ENCODE results near the gene MINDY3. TPM values are rescaled to one million over a fixed set of nuclear protein-coding genes. Genes with fewer than 3 reads are reported as not detected.

MINDY3 gene
- total RNA-seq, 6 experiments from 2014 or later = 25.2 to 31.4 (median 28.4) TPM

DNA sequence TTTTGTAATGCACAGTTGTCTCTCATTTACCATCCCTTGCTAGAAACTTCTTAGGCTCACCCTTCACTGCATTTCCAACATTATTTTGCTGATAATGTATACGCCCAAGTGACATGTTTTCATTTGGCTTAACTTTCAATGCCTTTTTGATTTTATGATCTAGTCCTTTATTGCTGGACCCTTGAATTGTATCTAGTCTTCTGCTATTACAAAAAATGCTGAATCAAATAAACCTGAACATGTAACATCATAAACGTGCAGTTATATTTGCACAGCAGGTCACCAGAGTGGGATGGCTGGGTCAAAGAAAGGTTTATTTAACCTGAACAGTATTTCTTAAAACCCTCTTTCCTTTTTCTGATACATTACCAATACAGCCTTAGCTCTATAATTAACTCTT lies 63.0 kb downstream of the MINDY3 start:
- TF ChIP-seq, protein P1, sequence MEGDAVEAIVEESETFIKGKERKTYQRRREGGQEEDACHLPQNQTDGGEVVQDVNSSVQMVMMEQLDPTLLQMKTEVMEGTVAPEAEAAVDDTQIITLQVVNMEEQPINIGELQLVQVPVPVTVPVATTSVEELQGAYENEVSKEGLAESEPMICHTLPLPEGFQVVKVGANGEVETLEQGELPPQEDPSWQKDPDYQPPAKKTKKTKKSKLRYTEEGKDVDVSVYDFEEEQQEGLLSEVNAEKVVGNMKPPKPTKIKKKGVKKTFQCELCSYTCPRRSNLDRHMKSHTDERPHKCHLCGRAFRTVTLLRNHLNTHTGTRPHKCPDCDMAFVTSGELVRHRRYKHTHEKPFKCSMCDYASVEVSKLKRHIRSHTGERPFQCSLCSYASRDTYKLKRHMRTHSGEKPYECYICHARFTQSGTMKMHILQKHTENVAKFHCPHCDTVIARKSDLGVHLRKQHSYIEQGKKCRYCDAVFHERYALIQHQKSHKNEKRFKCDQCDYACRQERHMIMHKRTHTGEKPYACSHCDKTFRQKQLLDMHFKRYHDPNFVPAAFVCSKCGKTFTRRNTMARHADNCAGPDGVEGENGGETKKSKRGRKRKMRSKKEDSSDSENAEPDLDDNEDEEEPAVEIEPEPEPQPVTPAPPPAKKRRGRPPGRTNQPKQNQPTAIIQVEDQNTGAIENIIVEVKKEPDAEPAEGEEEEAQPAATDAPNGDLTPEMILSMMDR (IDR thresholded peaks at IDR 0.05) = no peak
- Mint-ChIP-seq H3K36me3 (ENCODE audit: low read depth) (peaks cover 30% of the 10 kb centered on the region), H3K4me1 (ENCODE audit: low read depth) (peaks cover 27% of the 10 kb centered on the region), H3K27ac (no peak overlapping the region), H3K27me3 (ENCODE audit: insufficient read depth) (peaks cover 1% of the 10 kb centered on the region; the same call in 1 of the 2 replicates), H3K4me3 (no peak overlapping the region), H3K9me3 (peaks cover 7% of the 10 kb centered on the region; the same call in 1 of the 2 replicates)
- DNase-seq = no peak

DNA sequence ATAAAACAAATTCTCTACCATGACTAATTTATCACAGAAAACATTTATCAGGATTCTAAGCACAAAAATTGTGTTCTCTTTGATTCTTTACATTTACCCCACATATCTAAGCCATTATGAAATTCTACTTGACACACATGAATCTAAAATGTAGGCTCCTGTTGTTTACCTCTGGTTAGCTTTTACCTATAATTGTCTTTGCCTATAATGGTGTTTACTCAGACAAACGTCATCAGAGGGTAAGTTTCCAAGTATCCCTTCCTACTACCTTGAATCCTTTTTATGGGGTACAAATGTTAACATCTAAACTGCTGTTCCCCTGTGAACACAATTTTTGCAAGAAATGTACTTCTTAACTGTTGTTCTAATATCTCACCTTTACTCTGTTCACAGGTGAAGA lies 63.5 kb downstream of the MINDY3 start:
- peaks cover 24% of the 10 kb centered on the region for H3K36me3 Mint-ChIP-seq (ENCODE audit: low read depth)
- H3K4me3 Mint-ChIP-seq = no peak overlapping the region
- no peak for DNase-seq
- H3K27me3 Mint-ChIP-seq (ENCODE audit: insufficient read depth) = peaks cover 1% of the 10 kb centered on the region; the same call in 1 of the 2 replicates
- H3K4me1 Mint-ChIP-seq (ENCODE audit: low read depth) = peaks cover 28% of the 10 kb centered on the region
- no peak overlapping the region for H3K27ac Mint-ChIP-seq
- TF ChIP-seq, protein P1 (IDR thresholded peaks at IDR 0.05) = no peak
- peaks cover 7% of the 10 kb centered on the region; the same call in 1 of the 2 replicates for H3K9me3 Mint-ChIP-seq

DNA sequence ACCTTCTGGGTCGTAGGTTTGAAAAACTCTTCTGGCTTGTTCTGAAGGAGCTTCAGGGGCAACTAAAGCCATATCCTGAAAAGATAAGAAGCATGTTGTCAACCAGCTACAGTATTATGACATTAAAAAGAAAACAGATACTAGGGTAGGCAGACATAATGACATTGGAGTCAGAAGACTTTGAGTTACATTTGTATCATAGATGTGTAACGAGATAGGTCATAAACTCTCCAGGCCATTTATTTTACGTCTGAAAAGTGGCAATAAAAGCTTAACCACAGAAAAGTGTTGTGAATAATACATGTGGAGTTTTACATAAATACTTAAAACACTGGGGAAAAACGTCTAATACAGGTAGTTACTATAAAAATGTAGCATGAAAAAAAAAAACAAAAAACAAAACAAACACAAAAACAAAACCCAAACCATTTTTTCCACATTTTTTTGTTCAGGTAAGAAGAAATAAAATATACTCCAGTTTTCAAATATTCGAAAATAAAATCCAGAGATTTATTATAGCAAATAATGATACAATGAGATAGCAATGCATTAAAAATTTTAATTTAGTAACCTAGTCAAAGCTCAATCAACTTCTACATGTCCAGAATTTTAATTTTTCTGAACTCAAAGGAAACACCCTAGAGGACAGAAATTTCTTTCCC lies 64.1 kb downstream of the MINDY3 start:
- H3K36me3 Mint-ChIP-seq (ENCODE audit: low read depth) = peaks cover 19% of the 10 kb centered on the region
- no peak overlapping the region for H3K27ac Mint-ChIP-seq
- H3K4me3 Mint-ChIP-seq = no peak overlapping the region
- TF ChIP-seq, protein P1 (IDR thresholded peaks at IDR 0.05) = no peak
- peaks cover 1% of the 10 kb centered on the region; the same call in 1 of the 2 replicates for H3K27me3 Mint-ChIP-seq (ENCODE audit: insufficient read depth)
- DNase-seq = no peak
- H3K9me3 Mint-ChIP-seq = peaks cover 7% of the 10 kb centered on the region; the same call in 1 of the 2 replicates
- peaks cover 34% of the 10 kb centered on the region for H3K4me1 Mint-ChIP-seq (ENCODE audit: low read depth)

DNA sequence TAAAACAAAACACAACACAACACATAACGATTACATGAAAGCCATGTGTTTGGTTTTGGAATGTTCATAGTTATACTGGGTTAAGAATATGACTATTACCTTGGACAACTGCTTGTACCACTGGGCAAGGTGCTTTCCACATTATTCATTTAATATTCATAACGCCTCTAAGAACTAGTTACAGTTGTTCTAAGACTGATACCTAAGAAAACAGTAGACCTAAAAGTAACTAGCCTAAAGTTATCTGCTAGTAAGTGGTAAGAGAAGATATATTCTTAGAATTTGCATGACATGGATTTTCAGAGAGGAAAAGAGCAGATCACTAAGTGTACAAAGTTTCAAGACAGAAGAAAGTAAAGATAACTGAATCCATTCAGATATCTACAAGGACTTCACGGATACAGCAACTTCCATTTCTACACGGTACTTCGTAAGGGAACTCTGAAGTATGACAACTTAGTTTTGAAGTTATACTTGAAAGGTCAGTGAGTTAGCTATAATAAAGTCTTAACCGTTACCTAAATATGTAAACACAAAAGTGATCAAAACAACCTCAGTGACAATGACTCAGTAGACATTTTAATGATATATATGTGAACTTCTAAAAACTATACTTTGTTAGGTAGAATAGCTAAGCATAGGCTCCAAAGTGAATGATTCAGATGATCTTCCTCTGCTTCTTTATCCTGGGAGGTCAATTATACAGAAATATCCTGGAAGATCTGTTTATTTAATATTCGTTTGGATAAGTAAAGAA lies 65.1 kb downstream of the MINDY3 start:
- DNase-seq = no peak
- TF ChIP-seq, protein P1 (IDR thresholded peaks at IDR 0.05) = no peak

DNA sequence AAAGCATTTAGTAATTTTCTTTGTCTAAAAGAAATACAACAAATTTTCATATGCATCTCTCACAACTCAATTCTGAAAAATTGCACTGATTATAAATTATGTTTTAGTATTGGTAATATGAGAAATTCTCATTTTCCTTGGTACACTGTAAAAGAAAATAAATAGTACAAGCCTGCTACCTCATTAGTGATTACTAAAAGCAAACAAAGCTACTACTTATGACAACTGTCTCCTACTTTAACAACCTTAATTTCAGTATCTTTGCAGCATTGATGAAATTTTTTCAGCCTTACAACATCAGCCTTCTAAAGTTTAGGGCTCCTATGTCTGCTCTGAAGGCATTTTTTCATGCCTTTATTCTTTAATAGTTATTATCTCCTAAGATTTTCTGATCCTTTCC lies 65.7 kb downstream of the MINDY3 start:
- no peak overlapping the region for H3K4me3 Mint-ChIP-seq
- TF ChIP-seq, protein P1 (IDR thresholded peaks at IDR 0.05) = no peak
- H3K9me3 Mint-ChIP-seq = no peaks in the 10 kb centered on the region
- peaks cover 50% of the 10 kb centered on the region for H3K4me1 Mint-ChIP-seq (ENCODE audit: low read depth)
- peaks cover 8% of the 10 kb centered on the region; the same call in 1 of the 2 replicates for H3K36me3 Mint-ChIP-seq (ENCODE audit: low read depth)
- H3K27ac Mint-ChIP-seq = no peak overlapping the region
- peaks cover 1% of the 10 kb centered on the region; the same call in 1 of the 2 replicates for H3K27me3 Mint-ChIP-seq (ENCODE audit: insufficient read depth)
- DNase-seq = no peak

More for the DNA sequence above, 65.1 kb downstream of the MINDY3 start:
- no peaks in the 10 kb centered on the region for H3K9me3 Mint-ChIP-seq
- H3K4me3 Mint-ChIP-seq = no peak overlapping the region
- H3K36me3 Mint-ChIP-seq (ENCODE audit: low read depth) = peaks cover 9% of the 10 kb centered on the region; the same call in 1 of the 2 replicates
- peaks cover 1% of the 10 kb centered on the region; the same call in 1 of the 2 replicates for H3K27me3 Mint-ChIP-seq (ENCODE audit: insufficient read depth)
- H3K4me1 Mint-ChIP-seq (ENCODE audit: low read depth) = peaks cover 44% of the 10 kb centered on the region
- H3K27ac Mint-ChIP-seq = no peak overlapping the region
